ENCODE results near the gene AKAP6.

GRCh38 chr14:32561520-32561919, 232.4 kb downstream of the AKAP6 start:
- TF ChIP-seq, protein P1, sequence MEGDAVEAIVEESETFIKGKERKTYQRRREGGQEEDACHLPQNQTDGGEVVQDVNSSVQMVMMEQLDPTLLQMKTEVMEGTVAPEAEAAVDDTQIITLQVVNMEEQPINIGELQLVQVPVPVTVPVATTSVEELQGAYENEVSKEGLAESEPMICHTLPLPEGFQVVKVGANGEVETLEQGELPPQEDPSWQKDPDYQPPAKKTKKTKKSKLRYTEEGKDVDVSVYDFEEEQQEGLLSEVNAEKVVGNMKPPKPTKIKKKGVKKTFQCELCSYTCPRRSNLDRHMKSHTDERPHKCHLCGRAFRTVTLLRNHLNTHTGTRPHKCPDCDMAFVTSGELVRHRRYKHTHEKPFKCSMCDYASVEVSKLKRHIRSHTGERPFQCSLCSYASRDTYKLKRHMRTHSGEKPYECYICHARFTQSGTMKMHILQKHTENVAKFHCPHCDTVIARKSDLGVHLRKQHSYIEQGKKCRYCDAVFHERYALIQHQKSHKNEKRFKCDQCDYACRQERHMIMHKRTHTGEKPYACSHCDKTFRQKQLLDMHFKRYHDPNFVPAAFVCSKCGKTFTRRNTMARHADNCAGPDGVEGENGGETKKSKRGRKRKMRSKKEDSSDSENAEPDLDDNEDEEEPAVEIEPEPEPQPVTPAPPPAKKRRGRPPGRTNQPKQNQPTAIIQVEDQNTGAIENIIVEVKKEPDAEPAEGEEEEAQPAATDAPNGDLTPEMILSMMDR (IDR thresholded peaks at IDR 0.05; ENCODE audit: low read length): no peak
- no peak for TF ChIP-seq EZH2 (IDR thresholded peaks at IDR 0.05; ENCODE audit: borderline replicate concordance, low read length)
